GM12873 (cell line): ENCODE data around the gene THADA.

Experiments
- TF ChIP-seq, protein P1 (sequence below): IDR thresholded peaks from 2 replicates; pipeline ENCODE4 v1.5.1; 2012; ENCODE audit warnings: low read depth, mild to moderate bottlenecking, moderate library complexity, low read length, control low read depth; ENCODE audit not compliant: insufficient read depth; ENCODE audit errors: missing control alignments

The THADA gene

DNA sequence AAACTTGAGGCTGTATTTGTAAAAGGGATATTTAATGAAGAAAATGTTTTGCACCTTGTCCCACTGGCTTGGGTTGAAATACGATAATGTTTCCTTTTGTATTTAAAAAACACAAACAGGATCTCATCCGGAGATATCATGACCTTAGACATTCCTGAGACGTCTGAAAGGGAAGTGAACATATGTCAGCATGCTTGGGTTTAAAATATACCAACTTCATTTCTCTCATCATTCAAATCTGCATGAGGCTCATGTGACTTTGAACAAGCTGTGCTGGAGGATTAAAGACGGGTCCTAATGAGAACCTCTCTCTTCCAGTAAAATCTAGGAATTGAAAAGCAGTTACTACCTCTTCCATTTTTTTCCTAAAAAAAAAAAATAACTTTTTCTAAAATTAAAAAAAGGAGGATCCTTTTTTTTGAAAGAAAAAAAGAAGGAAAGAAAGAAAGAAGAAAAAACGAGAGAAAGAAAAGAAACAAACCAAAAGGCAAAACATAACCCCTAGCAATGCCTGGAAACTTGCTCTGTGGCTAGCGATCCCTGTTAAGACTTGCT lies 262.7 kb downstream of the THADA start:
- TF ChIP-seq, protein P1, sequence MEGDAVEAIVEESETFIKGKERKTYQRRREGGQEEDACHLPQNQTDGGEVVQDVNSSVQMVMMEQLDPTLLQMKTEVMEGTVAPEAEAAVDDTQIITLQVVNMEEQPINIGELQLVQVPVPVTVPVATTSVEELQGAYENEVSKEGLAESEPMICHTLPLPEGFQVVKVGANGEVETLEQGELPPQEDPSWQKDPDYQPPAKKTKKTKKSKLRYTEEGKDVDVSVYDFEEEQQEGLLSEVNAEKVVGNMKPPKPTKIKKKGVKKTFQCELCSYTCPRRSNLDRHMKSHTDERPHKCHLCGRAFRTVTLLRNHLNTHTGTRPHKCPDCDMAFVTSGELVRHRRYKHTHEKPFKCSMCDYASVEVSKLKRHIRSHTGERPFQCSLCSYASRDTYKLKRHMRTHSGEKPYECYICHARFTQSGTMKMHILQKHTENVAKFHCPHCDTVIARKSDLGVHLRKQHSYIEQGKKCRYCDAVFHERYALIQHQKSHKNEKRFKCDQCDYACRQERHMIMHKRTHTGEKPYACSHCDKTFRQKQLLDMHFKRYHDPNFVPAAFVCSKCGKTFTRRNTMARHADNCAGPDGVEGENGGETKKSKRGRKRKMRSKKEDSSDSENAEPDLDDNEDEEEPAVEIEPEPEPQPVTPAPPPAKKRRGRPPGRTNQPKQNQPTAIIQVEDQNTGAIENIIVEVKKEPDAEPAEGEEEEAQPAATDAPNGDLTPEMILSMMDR = no peak

DNA sequence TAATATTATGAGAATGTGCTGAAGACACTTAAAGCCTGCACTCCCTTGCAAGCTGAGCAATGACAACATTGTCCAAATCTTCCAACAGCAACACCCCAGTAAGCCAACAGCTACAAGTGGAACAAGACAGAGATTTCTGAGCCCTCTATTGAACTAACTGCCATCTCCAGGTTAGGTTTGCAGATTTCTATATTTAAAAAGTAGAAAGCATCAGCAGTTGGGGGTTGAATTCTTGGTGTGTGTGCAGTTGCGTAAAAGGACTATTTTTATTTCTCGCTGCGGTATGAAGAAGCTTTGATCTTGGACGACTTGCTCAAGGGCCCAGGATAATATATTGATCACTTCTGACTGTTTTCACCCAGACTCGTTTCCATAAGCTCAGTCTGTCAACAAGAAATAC lies 263.2 kb downstream of the THADA start:
- TF ChIP-seq, protein P1 = no peak

DNA sequence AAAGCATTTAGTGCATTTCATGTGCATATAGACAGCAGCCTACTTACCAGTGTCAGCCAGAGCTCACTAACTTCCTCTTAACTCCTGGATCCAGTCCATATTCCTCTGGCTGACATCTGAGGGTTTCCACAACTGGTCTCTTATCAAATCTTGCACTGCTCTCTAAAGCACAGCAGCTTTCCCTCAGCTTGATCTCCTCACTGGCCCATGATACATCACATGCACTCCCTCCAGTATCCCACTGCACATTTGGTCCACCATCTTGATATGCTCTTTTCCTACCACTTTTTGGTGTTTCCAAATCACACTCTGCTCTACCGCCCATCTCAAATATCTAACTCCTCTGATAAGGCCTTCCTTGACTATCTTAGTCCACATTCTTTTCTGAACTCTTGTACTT lies 264.4 kb downstream of the THADA start:
- TF ChIP-seq, protein P1 = no peak

DNA sequence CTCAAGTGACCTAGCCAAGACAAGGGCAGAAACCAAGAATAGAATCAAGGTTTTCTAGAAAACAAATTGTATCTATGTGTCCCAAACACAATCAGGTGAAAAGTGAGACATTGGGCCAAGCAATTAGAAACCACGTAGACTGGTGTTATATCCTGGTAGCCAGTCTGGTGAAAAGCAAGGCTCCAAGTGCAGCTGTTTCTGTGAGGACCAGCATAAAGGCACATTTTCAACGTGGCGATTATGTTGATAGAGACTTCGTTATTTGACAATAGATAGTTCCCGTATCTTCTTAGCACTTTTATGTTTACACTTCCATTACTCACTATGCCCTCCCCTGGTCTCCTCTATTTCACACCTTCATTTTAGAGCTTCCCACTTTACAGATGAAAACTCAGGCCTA lies 266.2 kb downstream of the THADA start:
- TF ChIP-seq, protein P1 = no peak

DNA sequence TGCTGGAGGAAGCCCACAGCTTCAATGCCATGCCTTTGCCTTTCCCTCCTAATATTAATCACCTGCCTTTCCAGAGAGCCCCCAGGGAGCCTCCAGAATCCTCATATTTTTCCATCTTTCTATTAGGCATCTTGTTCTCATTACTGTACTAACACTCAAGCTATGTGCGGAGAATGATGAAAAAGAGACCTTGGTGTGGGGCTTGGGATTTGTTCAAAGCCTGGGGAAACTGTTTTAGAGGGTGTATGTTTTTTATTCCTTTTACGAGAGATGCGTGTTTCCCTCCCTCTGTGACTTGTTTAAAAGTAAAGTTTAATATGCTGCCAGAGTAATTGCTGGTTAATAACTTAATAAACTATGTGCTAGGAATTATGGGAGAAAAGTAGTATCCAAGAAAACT lies 267.0 kb downstream of the THADA start:
- TF ChIP-seq, protein P1 = no peak

DNA sequence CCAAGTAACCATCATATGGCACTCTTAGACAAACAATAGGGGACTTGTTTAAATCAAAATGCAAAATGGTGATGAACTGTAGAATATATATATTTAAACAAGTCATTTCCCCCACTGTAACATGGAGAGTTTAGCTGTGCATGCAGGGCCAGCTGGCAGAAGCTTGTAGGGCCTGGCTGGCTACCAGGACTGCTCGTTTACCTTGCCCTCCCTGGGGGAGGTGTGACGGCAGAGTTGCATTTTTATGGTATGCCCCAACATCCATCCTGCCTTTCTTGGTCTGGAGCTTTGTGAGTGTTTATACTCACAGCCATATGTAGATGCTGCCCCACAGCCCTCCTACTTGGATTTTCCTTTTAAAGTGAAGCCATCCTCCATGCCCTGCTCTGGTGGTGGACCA lies 267.7 kb downstream of the THADA start:
- TF ChIP-seq, protein P1 = no peak

DNA sequence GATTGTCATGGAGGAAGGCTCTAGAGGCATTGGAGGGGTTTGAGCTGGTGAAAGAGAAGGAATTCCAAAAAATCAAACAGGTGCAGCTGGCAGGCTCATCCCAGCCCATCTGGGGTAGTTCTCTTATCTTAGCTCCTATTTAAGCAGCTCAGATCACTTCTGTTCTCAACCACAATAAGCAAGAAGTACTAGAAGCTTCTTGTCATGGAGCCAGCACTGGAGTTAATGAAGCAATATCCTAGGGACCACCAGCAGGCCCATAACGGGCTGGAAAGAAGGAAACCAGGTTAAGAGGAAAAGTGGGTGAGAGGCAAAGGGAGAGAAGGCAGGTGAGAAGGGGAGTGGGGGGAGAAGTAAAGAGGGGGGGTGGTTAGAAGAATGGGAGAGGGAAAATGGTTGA lies 268.7 kb downstream of the THADA start:
- TF ChIP-seq, protein P1 = no peak
